Activated naive CD8-positive, alpha-beta T cell treated with anti-CD3 and anti-CD28 coated beads, Interleukin-2, amount 50 U/mL, for 16 hours (primary cell): Measurements from ENCODE around the gene KRTAP1-5.
"Not testable (repeated sequence)": the region's sequence is repeated elsewhere in the genome, so short reads cannot be mapped to it uniquely, and the experiment has no call there.

Source experiments
- DNase-seq: peaks from one replicate; pipeline ENCODE4 v3.0.0-alpha.2; 2020; ENCODE audit warnings: low read depth, low spot score

The KRTAP1-5 gene

GRCh38 chr17:41048441-41048840 is 21.4 kb upstream of the KRTAP1-5 start:
- DNase-seq = no peak

- not testable (repeated sequence) for DNase-seq
Measured at GRCh38 chr17:41046735-41047465, 19.9 kb upstream of the KRTAP1-5 start, which contains the start of gene KRTAP2-1. KRTAP2-1 (minus strand) TSS chr17:41047316; CDS start chr17:41047267, 49 bp downstream.

- DNase-seq = no peak
Measured at GRCh38 chr17:41042953-41043352, 15.9 kb upstream of the KRTAP1-5 start.

- not testable (repeated sequence) for DNase-seq
Measured at GRCh38 chr17:41040783-41041571, 14.0 kb upstream of the KRTAP1-5 start, which contains the start of gene KRTAP1-1. KRTAP1-1 (minus strand) TSS chr17:41041450; CDS start chr17:41041397, 53 bp downstream.

DNA sequence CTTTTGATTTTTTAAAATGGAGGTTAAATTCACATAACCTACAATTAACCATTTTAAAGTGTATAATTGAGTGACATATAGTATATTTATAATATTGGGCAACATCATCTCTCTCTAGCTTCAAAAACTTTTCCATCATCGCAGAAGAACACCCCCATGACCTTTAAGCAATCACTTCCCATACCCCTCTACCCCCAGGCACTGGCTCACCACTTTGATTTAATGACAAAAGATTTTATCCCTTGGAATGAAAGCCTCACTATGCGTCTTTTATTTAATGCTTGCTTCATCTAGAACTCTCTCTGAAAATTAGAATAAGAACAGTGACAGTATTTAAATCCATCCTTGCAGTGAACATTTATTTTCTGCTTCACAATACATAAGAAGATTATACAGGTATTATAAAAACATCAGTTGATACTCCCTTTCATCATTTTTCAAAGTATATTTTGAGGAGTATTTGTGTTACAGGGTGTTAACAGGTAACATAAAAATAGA is 10.9 kb upstream of the KRTAP1-5 start:
- DNase-seq = no peak

GRCh38 chr17:41034346-41034935 is 7.4 kb upstream of the KRTAP1-5 start, which contains the start of gene KRTAP1-3:
KRTAP1-3 (minus strand) TSS chr17:41034874; CDS start chr17:41034821, 53 bp downstream.
- DNase-seq = not testable (repeated sequence)

- no peak for DNase-seq
Measured at GRCh38 chr17:41029633-41030245, 2.7 kb upstream of the KRTAP1-5 start, which contains the start of gene KRTAP1-4. KRTAP1-4 (minus strand) TSS chr17:41030195; CDS start chr17:41030078, 117 bp downstream.

GRCh38 chr17:41024697-41025096 is 2.3 kb downstream of the KRTAP1-5 start:
- DNase-seq = no peak

DNA sequence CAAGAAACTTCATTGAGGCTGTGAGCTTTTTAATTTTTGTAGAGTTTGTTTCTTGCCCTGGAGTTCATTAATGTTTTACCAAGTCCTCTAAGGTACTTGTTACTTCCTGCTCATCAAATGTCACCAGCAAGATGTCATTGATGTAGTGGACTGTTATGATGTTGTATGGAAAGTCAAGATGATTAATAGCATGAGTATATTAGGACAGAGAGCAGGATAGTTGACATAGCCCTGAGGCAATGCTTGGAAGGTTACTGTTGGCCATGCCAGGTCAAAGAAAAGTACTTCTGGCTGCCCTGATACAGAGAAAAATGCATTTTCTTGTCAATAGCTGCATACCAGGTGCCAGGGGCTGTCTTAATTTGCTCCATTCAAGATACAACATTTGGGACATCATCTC is 6.7 kb downstream of the KRTAP1-5 start:
- DNase-seq = no peak

DNA sequence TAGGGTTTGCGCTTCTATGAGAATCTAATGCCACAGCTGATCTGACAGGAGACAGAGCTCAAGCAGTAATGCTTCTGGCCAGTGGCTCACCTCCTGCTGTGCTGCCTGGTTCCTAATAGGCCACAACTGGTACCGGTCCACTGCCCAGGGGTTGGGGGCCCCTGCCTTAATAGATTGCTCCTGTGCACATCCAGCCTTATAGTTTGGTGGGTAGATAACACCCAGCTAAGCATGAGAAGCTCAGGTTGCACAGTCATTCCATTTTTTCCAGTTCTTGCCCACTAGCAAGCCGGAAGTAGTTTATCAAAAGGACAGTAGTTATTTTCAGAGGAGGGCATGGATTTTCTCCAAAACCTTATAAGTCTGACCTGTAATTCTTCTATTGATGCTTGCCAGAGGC is 7.6 kb downstream of the KRTAP1-5 start:
- DNase-seq = no peak

GRCh38 chr17:41018541-41018940 is 8.5 kb downstream of the KRTAP1-5 start:
- no peak for DNase-seq

DNA sequence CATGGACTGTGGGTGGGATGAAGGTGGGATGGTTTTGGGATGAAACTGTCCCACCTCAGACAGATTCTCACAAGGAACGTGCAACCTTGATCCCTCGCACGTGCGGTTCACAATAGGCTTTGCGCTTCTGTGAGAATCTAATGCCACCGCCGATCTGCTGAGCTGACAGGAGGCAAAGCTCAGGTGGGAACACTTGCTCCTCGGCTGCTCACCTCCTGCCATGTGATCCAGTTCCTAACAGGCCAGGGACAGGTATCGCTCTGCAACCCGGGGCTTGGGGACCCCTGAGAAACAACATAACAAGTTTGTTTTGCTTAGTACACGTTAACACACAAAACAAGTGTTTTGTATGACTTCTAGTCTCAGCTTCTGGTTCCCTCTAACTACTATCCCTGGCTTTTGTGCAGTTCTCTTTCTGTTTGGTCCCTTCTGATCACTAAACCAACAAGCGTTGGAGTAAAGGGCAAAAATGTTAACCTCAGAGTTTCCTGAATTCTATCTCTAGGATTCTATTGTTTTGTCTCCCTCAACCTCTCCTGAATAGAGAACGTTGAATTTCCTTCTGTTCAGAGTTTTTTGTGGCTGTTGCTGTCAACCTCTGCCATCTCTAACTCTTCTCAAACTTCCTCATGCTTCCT is 10.3 kb downstream of the KRTAP1-5 start:
- DNase-seq = no peak

DNA sequence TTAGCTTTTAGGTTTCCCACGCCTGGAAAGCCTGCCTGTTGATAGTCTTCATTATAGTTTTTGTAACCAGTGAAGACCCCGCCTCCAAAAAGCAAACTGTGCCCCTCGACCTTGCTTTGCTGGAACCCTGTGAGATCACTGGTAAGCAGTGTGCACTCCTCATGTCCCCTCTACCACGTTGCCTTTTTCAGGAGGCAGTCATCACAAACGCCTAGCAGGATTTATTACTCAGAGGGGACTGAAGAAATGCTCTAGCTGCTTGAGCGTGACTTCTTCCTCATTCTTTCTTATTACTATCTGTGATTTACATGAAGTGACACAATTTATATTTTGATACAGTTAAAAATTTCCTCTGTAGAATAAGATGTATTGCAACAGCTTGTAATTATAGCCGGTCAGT is 11.6 kb downstream of the KRTAP1-5 start:
- DNase-seq = no peak

DNA sequence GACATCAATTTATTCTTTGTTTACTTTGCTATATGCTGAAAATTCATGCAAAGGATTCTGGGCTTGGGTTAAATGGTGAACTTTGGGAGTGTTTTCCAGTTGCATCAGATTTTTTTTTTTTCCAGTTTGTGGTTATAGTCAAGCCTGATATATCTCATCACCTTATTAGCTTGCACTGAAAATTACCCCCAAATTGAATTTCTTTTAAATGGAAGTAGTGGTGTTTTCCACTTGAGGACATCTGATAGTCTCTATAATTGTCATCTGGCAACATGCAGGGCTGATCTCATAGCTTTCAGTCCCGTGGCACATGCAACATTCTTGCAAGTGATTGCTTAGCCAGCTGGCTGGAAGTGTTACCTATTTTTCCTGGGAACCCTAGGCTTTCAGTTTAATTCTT is 13.4 kb downstream of the KRTAP1-5 start:
- no peak for DNase-seq

- no peak for DNase-seq
Measured at GRCh38 chr17:41013181-41013580, 13.8 kb downstream of the KRTAP1-5 start.

- no peak for DNase-seq
Measured at GRCh38 chr17:41012326-41013120, 14.5 kb downstream of the KRTAP1-5 start.

DNA sequence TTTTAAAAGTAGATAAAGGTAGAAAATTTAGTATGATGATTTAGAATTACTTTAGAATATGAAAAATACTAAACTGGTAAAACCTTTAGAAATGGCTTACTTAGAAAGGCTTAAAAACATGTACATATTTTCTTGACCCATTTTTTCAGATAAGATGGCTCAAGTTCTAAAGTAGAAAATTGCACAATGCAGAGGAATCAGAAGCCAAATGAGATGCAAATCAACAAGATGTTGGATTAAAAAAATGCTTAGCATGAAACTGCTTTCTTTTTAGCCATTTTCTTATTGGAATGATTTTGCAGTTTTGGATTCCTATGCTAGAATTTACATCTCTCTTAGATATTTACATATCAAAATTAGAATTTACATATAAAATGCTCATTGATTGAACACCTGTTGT is 16.6 kb downstream of the KRTAP1-5 start:
- no peak for DNase-seq

DNA sequence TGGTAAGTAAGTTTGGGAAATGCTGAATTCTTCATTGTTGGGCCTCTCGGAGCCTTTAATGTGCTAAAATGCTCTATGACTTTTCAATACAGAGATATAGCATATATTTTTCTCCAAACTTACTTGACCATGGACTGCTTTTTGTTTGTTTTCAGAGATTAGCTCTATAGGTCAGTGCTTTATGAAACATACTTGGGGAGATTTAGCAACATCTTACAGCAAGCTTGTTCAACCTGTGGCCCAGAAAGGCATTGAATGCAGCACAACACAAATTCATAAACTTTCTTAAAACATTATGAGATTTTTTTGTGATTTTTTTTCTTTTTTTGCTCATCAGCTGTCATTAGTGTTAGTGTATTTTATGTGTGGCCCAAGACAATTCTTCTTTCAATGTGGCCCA is 17.1 kb downstream of the KRTAP1-5 start:
- DNase-seq = no peak

GRCh38 chr17:41009301-41009760 is 17.7 kb downstream of the KRTAP1-5 start:
- no peak for DNase-seq

DNA sequence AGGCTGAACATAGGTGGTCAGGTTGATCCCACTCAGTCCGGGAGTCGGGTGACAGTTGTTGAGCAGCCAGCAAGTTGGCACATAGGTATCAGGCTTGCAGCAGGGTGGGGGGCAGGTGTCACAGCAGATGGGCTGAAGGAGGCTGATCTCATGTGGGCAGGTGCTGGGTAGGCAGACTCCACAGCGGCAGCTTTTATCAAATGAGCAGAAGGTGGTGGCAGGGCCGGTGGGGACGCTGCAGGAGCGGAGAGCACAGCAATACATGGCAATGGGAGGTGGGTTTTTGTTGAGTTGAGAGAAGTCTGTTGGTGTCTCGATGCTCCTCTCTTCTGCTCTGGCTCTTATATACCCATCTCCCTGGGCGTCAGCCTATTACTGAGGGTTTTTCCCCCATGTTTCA is 18.2 kb downstream of the KRTAP1-5 start, which contains the start of gene KRTAP3-1:
Gene KRTAP3-1, minus strand, starts transcription at position 318 of the 400 bp plus-strand sequence. Its CDS starts 54 bp downstream, at position 264.
- DNase-seq = no peak
